Measurements from ENCODE around the gene DNAAF5.

DNAAF5 gene

DNA sequence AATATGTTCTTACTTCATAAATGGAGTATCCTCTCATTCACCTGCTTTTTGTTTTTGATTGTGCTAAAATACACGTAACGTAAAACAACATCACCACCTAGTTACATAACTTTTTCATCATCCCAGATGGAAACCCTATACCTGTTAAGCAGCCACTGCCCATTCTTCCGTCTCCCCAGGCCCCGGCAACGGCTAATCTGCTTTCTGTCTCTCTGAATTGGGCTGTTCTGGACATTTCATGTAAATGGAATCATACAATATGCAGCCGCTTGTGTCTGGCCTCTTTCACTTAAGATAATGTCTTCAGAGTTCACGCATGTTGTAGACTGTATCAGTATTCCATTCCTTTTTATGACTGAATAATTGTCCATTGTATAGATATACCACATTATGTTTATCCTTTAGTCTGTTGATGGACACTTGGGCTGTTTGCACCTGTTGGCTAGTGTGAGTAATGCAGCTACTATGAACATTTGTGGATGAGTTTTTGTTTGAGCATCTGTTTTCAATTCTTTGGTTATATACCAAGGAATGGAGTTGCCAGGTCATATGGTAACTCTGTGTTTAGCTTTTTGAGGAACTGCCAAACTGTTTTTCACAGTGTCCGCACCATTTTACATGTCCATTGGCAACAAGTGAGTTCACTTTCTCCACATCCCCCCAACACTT lies 91.7 kb downstream of the DNAAF5 start:
- no peak for DNase-seq

DNA sequence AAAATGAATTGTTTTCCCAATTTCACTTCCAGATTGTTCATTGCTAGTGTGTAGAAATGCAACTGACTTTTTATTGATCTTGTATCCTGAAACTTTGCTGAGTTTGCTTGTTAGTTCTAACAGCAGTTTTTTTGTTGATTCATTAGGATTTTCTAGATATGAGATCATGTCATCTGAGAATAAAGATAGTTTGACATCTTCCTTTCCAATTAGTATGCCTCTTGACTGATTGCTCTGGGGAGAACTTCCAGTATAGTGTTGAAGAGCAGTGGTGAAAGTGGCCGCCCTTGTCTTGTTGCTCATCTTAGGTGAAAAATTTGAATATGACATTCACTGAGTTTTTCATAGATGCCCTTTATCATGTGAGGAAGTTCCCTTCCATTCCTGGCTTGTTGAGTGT lies 93.8 kb downstream of the DNAAF5 start:
- no peak for DNase-seq

DNA sequence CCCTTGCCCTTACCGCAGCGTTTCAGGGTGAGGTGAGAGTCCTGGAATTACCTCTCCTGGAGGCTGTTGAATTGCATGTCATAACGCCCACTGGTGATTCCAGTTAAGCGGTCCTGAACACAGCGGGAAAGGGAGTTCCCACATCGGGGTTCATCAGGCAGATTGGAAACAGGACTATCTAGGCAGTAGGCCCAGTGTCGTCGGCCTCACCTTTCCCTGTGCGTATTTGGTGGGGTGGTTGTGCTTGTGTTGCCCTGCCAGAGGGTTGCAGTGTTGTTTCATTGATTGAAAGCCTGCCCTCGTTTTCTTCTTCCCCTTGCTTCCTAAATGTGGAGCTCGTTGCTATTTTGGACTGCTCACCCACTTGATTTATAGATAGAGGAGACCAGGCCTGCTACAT lies 95.2 kb downstream of the DNAAF5 start:
- no peak for DNase-seq

DNA sequence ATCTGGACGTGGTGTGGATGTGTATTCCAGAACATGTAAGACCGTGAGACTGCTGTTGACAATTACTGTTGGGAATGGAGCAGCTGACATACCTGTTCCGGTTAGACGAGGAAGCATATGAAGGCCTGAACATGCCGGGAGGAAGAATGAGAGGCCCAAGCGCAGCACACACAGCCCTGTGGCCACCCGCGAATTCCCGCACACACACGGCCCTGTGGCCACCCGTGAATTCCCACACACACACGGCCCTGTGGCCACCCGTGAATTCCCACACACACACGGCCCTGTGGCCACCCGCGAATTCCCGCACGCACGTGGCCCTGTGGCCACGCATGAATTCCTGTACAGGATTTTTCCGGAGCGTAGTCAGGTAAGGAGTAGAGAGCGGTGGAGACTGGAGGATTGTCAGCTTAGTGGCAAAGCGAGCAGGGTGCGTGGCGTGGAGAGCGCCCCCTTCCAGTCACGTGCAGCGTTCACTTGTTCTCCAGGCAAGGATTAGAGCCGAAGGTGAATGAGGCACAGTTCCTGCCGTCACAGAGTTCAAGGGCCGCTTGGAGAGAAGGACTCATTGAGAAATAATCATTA lies 96.3 kb downstream of the DNAAF5 start:
- DNase-seq: no peak

DNA sequence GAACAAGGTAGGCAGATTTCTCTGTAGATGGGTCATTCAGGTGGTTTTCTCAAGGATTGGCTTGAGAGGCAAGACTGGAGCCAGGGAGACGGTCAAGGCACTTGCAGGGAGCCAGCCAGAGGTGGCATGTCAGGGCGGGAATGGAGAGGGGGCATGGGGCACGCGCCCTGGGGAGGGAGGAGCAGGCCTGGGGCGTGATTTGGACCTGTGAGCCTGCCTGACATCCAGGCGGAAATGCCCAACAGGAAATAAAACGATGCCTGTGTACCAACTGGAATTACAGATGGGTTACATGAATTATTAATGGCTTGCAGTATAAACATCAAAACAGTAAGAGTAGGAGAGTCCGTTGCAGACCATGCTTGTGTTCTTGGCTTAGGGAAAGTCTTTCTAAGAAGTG lies 97.2 kb downstream of the DNAAF5 start:
- DNase-seq: no peak

DNA sequence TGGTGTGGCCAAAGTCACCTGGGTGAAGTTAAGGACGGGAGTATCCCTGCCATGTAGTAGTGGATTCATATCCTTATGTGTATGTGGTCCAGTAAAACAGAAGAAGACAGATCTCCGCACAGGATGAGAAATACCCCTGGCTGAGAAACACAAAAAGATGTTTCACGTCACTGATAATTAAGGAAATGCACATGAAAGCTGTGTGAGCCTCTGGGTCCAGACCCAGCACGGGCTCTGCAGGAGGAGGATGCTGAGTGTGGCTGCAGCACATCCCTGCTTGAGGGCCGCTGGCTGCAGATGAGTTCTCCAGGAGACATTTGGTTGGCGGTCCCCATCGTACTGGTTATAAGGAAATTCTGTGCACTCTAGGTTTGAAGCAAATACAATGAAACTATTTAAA lies 97.6 kb downstream of the DNAAF5 start:
- DNase-seq: no peak

DNA sequence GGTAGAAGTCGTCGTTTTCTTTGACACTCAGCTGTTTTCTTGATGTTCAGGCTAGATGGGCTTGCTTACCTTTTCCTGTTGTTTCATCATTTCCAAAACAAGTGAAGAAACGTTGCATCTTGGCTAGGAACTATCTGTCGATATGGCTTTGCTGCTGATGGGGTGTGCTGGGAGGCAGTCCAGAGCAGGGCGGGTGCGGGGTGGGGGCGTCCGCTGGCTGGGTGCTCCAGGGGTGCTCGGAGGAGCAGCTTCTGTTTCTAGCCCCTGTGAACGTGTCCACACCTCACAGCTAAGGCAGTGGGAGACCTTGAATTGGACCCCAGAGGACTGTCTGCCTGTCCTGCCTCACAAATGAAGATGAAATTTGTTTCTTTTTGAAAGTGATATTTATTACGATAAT lies 98.2 kb downstream of the DNAAF5 start:
- no peak for DNase-seq

DNA sequence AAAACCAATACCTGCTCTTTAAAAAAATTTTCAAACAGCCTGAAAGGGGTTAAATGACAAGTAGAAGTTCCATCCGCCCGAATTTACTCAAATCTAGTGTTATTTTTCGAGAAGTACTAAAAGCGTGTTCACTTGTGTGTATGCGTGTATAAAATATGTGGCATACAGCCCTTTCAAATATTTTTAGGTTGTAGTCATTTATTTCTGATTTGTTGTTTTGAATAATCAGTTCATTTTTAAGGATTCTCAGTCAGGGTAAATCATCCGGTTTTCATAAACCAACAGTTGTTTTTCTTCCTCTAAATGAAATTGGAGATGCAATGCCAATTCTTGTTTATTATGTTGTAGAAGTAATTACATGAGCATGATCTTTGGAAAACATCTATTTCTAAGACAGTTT lies 98.9 kb downstream of the DNAAF5 start:
- DNase-seq: no peak

DNA sequence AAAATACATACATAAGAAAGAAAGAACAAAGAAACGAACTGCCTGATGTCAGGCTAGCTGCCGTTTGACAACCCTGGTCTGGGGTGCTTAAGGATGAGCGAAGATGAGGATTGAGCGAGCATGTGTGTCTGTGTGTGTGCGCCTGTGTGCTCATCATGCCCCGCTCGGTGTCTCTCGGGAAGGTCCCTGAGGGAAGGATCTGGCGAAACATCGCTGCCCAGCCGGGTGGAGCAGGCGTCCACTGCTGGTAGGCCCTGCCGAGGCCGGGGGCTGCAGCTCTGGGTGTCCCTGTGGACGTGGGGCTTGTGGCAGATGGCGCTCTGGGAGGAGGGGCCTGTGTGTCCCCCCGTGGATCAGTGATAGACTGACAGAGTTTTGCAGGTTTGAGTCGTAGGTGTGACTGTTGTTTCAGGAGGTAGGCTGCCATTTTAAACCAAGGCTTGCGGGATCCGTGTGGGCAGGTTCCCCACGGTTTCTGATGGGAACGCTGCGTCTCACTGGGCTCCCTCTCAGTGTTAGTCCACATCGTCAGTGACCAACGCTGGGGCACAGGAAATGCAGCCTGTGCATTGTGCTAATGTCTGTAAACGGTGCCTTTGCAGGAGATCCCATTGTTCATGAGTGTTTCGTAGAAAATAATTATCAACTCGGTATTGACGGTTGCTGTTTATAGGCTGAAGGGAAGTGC lies 99.9 kb downstream of the DNAAF5 start:
- DNase-seq: no peak

DNA sequence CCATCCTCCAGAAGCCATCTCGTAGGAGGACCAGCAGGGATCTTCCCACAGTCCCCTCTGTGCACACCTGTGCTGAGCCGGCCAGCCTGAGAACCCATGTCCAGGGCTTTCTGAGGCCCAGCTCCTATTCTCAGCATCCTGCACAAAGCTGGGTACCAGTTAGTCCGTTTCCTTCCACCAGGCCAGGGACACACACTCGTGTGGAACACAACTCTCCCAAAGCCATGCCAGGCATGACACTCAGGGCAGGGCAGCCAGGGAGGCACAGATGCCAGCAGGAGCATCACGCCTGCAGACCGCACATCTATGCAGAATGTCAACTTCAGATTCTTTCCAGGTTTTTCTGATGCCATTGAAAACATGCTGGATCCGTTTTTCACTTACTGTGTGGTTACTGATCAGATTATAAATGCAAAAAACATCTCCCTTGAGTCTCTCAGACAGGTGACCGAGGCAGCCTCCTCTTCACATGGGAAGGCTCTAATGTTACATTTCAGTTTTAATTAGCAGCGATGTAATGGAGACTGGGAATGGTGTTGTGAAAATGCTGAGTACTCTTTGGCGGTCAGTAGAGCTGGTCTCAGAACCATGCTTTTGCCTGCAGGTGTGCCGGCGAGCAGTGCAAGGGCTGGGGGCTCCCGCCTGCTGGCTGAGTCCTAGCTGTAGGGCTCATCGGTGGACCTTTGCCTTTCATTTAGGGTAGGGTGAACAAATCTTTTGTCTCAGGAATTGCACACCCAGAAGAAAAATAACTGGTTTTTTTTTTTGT lies 102.5 kb downstream of the DNAAF5 start:
- DNase-seq: no peak

DNA sequence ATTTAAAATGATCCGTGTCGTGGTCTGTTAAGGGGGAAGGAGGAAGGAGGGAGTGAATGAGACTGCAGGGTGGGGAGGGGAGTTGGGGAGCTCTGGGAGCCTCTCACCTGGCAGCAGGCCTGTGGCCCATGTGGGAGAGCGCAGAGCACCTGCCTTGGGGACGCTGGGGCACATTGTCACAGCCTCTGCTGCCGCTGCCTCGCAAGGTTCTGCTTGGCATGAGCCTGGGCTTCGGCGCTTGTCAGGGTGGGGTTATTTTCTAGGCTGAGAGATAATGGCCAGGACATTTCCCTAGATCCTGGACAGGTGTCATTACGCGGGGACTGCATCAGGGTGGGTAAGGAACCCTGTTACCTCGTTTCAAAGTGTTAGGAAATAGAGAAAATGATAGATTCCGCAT lies 103.6 kb downstream of the DNAAF5 start:
- DNase-seq: no peak

DNA sequence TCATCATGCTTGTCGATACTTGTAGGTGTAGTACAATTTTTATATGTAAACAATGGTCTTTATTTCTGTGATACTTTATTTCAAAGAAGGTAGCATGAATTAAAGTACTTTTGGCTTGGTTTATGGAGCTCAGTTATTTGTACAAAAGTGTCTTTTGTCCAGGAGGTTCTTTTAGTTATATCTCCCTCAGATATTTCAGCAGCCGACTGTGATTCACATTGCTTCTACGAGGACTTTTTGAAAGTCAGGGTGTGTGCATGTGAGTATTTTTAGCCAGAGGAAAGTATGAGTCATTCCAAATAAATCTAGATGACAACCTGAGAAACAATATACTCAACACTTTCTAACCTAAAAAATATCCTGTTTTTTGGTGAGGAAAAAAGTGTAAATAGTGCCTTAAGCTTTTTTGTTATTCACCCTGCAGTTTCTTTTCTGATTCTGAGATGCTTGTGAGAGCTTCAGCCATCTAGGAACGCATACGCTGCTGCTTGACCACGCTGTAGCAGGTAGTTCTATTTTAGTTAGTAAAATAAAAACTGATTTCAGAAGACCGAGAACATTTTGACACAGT lies 105.2 kb downstream of the DNAAF5 start:
- DNase-seq: no peak

DNA sequence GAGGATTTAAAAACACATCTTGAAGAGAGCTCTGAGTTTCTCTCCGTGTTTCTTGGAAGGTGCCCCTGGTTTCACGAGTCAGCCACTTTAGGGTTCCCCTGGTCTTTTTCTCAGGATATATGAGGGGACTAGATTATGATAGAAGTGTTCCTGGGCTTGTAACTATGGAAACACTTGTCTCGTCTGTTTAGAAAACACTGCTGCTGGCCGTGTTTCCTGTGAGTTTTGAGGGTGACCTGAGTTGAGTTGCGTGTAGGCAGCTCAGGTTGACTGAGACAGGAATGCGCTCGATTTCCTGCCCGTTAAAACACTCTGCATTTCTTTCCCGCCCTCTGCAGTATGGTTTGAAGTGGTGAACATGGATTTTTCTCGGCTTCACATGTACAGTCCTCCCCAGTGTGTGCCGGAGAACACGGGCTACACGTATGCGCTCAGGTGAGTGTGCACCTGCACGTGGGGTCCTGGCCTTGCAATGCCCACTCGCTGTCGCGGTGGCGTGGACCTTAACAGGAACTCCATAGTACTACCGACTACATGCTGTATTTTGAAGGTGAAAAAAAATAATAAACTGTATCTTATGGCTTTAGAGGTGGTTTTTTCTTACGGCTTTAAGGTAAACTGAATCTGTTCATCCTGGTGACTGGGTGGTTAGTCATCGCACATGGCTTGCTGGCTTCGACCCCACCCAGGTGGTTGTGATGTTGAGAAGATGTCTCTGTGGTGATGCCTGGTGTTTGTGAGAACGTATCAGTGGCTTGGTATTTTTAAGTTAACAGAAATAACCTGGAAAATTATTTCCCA lies 105.9 kb downstream of the DNAAF5 start, which contains the start of gene SUN1:
SUN1 (plus strand) TSS at position 310 of the 801 bp plus-strand sequence; CDS start at position 359, 49 bp downstream.
- peak; percentile 41 to 46 for DNase-seq

DNA sequence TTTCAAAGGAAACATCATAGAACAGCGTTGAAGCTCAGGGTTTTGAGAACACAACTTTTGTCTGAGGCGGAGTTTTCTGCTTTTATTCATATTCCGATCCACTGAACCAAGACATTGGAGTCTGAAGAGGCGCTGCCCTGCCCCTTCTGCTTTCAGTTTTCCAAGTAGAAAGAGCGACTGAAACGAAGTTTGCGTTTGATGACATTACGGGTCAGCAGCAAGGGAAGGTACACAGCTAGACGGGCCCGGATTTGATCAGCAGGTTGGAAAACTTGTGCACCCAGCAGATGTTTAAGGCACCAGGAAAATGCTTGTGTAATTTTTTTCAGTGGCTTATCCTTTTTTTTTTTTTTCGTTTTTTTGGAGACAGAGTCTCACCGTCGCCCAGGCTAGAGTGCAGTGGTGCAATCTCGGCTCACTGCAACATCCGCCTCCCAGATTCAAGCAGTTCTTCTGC lies 106.5 kb downstream of the DNAAF5 start:
- DNase-seq: no peak

DNA sequence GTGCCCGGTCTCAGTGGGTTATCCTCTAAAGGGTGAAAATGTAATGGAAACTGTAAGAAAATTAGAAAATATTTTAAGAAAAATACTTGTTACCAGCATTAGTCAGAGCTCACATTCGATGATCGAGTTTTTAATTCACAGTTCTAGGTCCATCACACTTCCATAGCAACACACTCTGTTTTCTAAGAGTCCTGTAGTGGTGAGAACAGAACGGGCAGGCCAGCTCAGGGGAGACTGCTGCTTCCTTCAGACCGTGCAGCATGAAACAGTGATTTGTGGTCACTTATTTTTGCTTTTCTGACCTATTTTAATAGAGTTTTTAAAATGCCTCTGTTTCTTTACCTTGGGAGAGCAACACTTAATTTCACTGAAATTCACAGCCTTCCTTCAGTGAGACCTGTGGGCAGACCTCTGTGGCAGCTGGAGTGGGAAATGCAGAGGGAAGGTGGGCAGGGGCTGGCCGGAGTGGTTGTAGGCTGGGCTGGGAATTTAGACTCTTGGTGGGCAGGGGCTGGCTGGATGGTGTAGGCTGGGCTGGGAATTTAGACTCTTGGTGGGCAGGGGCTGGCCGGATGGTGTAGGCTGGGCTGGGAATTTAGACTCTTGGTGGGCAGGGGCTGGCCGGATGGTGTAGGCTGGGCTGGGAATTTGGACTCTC lies 107.2 kb downstream of the DNAAF5 start:
- DNase-seq: no peak

DNA sequence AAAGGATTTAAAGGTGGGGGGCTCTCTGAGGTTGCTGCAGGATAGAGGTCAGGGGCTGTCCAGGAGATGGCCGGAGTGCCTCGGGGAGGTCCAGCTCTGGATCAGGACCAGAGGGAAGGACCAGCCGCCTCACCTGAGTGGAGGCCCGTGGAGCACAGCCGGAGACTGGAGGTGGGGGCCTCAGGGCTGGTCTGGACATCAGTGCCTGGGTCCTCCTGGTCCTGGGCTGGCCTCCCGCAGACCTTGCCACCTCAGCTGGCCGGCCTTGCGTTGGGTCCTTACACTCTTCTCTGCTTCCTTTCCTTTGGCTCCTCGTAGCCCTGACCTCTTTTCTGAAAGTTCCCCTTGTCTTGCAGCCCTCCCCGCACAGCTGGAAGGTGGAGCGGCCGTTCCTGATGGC lies 107.8 kb downstream of the DNAAF5 start:
- no peak for DNase-seq

DNA sequence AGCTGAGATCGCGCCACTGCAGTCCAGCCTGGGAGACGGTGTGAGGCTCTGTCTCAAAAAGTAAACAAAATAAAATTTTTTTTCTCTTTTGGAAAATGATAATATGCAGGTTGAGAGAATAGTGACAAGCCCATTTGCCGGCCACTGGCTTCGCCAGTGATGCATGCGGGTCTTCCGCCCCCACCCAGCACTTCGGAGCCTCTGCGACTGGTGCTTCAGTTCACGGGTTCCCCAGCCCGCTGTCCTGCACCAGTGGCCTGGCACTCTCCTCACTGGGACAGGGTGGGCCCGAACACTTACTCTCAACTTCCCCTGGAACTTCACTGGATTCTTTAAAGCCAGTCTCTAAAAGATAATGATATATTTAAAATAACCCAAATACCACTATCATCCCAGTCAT lies 108.5 kb downstream of the DNAAF5 start:
- DNase-seq: no peak

DNA sequence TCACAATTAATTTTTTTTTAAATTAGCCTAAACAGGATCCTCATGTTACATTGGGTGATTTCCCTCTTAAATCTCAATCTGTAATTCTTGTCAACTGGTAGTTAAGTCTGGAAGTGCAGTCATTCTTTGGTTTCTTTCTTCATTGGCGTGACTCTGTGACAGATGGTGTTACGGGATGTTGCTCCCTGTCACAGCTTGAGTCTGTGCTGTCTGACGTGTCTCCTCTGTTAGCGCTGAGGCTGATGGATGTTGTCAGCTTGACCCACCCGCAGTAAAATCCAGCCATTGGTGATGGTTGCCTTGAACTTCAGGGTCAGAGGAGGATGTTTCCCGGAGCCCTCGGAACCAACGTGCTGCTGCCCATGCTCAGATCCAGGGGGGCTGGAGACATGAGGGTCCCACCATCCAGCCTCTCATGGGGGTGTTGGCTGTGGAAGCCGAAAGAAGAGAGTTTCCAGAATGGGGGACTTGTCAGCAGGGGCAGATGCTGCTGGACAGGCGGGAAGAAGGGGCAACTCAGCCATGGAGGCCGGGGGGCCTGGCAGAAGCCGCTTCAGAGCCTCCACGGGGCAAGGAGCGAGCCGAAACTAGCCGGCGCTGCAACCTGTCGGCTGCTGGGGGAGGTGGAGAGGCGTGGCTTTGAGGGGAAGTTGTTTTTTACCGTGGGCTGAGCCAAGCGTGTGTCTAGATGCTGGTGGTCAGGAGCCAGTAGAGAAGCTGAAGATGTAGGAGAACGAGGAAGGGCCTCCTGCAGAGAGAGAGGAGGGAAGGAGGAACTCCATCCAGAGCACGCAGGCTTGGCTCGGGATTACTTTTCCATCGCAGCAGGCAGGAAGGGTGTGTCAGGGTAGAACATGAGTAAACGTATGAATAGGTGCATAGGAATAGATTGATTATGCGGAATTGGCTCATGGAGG lies 109.2 kb downstream of the DNAAF5 start:
- DNase-seq: no peak
